ENCODE measurements around the gene RAB44.
"Not testable (repeated sequence)": the region's sequence is repeated elsewhere in the genome, so short reads cannot be mapped to it uniquely, and the experiment has no call there.

DNA sequence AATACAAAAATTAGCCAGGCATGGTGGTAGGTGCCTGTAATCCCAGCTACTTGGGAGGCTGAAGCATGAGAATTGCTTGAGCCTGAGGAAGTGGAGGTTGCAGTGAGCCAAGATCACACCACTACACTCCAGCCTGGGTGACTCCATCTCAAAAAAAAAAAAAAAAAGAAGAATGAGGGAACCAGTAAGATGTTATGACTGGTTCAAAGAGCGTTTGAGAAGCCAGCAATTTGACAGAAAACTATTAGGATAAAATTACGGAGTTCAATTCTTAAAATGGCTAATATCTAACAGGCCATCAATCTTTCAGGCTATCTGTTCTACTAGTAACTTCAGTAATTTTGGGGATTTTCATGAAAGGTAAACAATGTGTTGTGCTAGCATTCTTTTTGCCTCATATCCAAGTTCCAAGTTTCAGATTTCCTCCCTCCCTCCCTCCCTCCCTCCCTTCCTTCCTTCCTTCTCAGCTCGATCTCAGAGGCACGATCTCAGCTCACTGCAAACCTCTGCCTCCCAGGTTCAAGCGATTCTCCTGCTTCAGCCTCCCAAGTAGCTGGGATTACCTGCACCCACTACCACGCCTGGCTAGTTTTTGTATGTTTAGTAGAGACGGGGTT is 7.4 kb downstream of the RAB44 start:
- TF ChIP-seq, protein P1, sequence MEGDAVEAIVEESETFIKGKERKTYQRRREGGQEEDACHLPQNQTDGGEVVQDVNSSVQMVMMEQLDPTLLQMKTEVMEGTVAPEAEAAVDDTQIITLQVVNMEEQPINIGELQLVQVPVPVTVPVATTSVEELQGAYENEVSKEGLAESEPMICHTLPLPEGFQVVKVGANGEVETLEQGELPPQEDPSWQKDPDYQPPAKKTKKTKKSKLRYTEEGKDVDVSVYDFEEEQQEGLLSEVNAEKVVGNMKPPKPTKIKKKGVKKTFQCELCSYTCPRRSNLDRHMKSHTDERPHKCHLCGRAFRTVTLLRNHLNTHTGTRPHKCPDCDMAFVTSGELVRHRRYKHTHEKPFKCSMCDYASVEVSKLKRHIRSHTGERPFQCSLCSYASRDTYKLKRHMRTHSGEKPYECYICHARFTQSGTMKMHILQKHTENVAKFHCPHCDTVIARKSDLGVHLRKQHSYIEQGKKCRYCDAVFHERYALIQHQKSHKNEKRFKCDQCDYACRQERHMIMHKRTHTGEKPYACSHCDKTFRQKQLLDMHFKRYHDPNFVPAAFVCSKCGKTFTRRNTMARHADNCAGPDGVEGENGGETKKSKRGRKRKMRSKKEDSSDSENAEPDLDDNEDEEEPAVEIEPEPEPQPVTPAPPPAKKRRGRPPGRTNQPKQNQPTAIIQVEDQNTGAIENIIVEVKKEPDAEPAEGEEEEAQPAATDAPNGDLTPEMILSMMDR (conservative IDR thresholded peaks at IDR 0.05) = not testable (repeated sequence)
- TF ChIP-seq EZH2 (IDR thresholded peaks at IDR 0.05; ENCODE audit: low read depth) = not testable (repeated sequence)

Measured in PC-9 (cell line).